ENCODE results near the gene TMIE.

Gene TMIE

GRCh38 chr3:46709721-46710120, 8.5 kb downstream of the TMIE start:
- no peak for DNase-seq

GRCh38 chr3:46710229-46710628, 9.0 kb downstream of the TMIE start:
- no peak for DNase-seq

GRCh38 chr3:46710671-46711295, 9.6 kb downstream of the TMIE start:
- DNase-seq = no peak

- DNase-seq = no peak
Observed at GRCh38 chr3:46711305-46711704, 10.1 kb downstream of the TMIE start.

- no peak for DNase-seq
Observed at GRCh38 chr3:46711760-46712159, 10.6 kb downstream of the TMIE start.

GRCh38 chr3:46712191-46713049, 11.2 kb downstream of the TMIE start:
- DNase-seq = no peak

GRCh38 chr3:46713050-46713897, 12.1 kb downstream of the TMIE start:
- no peak for DNase-seq

GRCh38 chr3:46713898-46714552, 12.8 kb downstream of the TMIE start:
- DNase-seq = peak; percentile 15

GRCh38 chr3:46714728-46715506, 13.7 kb downstream of the TMIE start:
- DNase-seq = no peak

GRCh38 chr3:46715507-46716175, 14.4 kb downstream of the TMIE start:
- DNase-seq = no peak

GRCh38 chr3:46716461-46717441, 15.6 kb downstream of the TMIE start:
- DNase-seq = no peak

GRCh38 chr3:46717447-46718231, 16.4 kb downstream of the TMIE start, which contains the start of gene PRSS50:
Gene PRSS50 (minus strand): TSS chr3:46717869. CDS start chr3:46717824, 45 bp downstream.
- no peak for DNase-seq

- DNase-seq = no peak
Observed at GRCh38 chr3:46719044-46719565, 17.9 kb downstream of the TMIE start.

GRCh38 chr3:46719735-46720271, 18.6 kb downstream of the TMIE start:
- DNase-seq = no peak

- no peak for DNase-seq
Observed at GRCh38 chr3:46721009-46721408, 19.8 kb downstream of the TMIE start.

GRCh38 chr3:46722443-46722842, 21.3 kb downstream of the TMIE start:
- DNase-seq = no peak

- DNase-seq = no peak
Observed at GRCh38 chr3:46724424-46724823, 23.2 kb downstream of the TMIE start.

- no peak for DNase-seq
Observed at GRCh38 chr3:46725621-46726314, 24.6 kb downstream of the TMIE start.

Data from NCI-H1092 (cell line).